ENCODE results near the gene PADI3.

DNA sequence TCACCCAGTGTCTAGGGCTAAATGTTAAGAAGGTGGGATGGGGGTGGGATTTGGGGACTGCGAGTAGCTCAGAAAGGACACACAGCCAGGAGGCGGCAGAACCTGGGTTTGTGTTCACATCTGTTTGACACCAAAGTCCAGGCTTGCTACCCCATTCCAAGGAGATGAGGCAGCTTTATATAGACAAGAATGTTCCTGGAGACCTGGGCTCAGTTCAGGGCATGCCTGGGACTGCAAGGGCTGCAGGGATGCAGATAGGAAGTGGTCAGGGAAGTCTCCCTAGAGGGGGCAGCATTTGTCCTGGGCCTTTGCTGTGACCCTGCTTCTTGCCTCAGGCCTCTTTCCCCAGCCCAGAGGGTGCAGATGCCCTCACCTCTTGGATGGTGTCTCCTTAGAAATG is 16.3 kb downstream of the PADI3 start:
- no peak for TF ChIP-seq EP300 (IDR thresholded peaks at IDR 0.05)
- TF ChIP-seq POLR2A (IDR thresholded peaks at IDR 0.05): no peak
- TF ChIP-seq, protein P1, sequence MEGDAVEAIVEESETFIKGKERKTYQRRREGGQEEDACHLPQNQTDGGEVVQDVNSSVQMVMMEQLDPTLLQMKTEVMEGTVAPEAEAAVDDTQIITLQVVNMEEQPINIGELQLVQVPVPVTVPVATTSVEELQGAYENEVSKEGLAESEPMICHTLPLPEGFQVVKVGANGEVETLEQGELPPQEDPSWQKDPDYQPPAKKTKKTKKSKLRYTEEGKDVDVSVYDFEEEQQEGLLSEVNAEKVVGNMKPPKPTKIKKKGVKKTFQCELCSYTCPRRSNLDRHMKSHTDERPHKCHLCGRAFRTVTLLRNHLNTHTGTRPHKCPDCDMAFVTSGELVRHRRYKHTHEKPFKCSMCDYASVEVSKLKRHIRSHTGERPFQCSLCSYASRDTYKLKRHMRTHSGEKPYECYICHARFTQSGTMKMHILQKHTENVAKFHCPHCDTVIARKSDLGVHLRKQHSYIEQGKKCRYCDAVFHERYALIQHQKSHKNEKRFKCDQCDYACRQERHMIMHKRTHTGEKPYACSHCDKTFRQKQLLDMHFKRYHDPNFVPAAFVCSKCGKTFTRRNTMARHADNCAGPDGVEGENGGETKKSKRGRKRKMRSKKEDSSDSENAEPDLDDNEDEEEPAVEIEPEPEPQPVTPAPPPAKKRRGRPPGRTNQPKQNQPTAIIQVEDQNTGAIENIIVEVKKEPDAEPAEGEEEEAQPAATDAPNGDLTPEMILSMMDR (IDR thresholded peaks at IDR 0.05): no peak
